Measurements from ENCODE around the gene PPARG.

The PPARG gene

GRCh38 chr3:12345584-12346494 is 57.0 kb downstream of the PPARG start:
- no peak for DNase-seq (ENCODE audit: low read depth)

GRCh38 chr3:12347301-12347700 is 58.4 kb downstream of the PPARG start:
- no peak for DNase-seq (ENCODE audit: low read depth)

- no peak for DNase-seq (ENCODE audit: low read depth)
Measured at GRCh38 chr3:12349895-12350811, 61.3 kb downstream of the PPARG start.

GRCh38 chr3:12351145-12351544 is 62.3 kb downstream of the PPARG start:
- DNase-seq (ENCODE audit: low read depth): no peak

GRCh38 chr3:12352253-12352652 is 63.4 kb downstream of the PPARG start:
- DNase-seq (ENCODE audit: low read depth): no peak

GRCh38 chr3:12352755-12353154 is 63.9 kb downstream of the PPARG start:
- DNase-seq (ENCODE audit: low read depth): no peak

- DNase-seq (ENCODE audit: low read depth): no peak
Measured at GRCh38 chr3:12353796-12354525, 65.1 kb downstream of the PPARG start.

GRCh38 chr3:12356175-12356574 is 67.3 kb downstream of the PPARG start:
- DNase-seq (ENCODE audit: low read depth): no peak

GRCh38 chr3:12356996-12357395 is 68.1 kb downstream of the PPARG start:
- DNase-seq (ENCODE audit: low read depth): no peak

GRCh38 chr3:12357456-12357855 is 68.6 kb downstream of the PPARG start:
- DNase-seq (ENCODE audit: low read depth): no peak

GRCh38 chr3:12363397-12364195 is 74.7 kb downstream of the PPARG start:
- no peak for DNase-seq (ENCODE audit: low read depth)

- no peak for DNase-seq (ENCODE audit: low read depth)
Measured at GRCh38 chr3:12367346-12367745, 78.5 kb downstream of the PPARG start.

GRCh38 chr3:12369029-12369428 is 80.2 kb downstream of the PPARG start:
- DNase-seq (ENCODE audit: low read depth): no peak

GRCh38 chr3:12369598-12369997 is 80.7 kb downstream of the PPARG start:
- DNase-seq (ENCODE audit: low read depth): no peak

- DNase-seq (ENCODE audit: low read depth): no peak
Measured at GRCh38 chr3:12370758-12371157, 81.9 kb downstream of the PPARG start.

GRCh38 chr3:12371525-12372140 is 82.8 kb downstream of the PPARG start:
- no peak for DNase-seq (ENCODE audit: low read depth)

GRCh38 chr3:12372741-12373280 is 83.9 kb downstream of the PPARG start:
- DNase-seq (ENCODE audit: low read depth): no peak

- no peak for DNase-seq (ENCODE audit: low read depth)
Measured at GRCh38 chr3:12375572-12375971, 86.7 kb downstream of the PPARG start.

- DNase-seq (ENCODE audit: low read depth): no peak
Measured at GRCh38 chr3:12379640-12380429, 91.0 kb downstream of the PPARG start.

GRCh38 chr3:12380461-12380860 is 91.6 kb downstream of the PPARG start:
- DNase-seq (ENCODE audit: low read depth): no peak

Measured in stimulated activated CD8-positive, alpha-beta memory T cell treated with anti-CD3 and anti-CD28 coated beads, Interleukin-4, amount 100 ng/mL, for 24 hours (primary cell).